ENCODE measurements around the gene SAMD14. TPM values are rescaled to one million over a fixed set of nuclear protein-coding genes. Genes with fewer than 3 reads are reported as not detected.

Gene SAMD14
- polyA plus RNA-seq, 2 donors = 0.37 to 0.44 TPM

- peaks cover 7 to 17% of the 10 kb centered on the region in 2 donors for H3K36me3 ChIP-seq (ENCODE audit: control insufficient read depth in 2 of 2, insufficient read depth in 2 of 2, low read length in 1 of 2)
- peak overlapping the region; percentile 75 to 81 for H3K4me3 ChIP-seq (ENCODE audit: low read depth in 1 of 2, low read length in 2 of 2)
- no peaks in the 10 kb centered on the region for H3K9me3 ChIP-seq (ENCODE audit: control insufficient read depth in 2 of 2, insufficient read depth in 1 of 2, low read depth in 1 of 2, low read length in 1 of 2)
- 1 to 2% methylated on average over 18 to 25 of the region's 25 CpGs for WGBS, 2 donors
- H3K27ac ChIP-seq (ENCODE audit: low read depth in 2 of 2, low read length in 1 of 2) = peak overlapping the region; percentile 82 to 91
- peaks cover 22 to 44% of the 10 kb centered on the region in 2 donors for H3K4me1 ChIP-seq (ENCODE audit: control insufficient read depth in 2 of 2, insufficient read depth in 2 of 2, low read length in 1 of 2)
- no peaks in the 10 kb centered on the region for H3K27me3 ChIP-seq (ENCODE audit: control insufficient read depth in 1 of 2, insufficient read depth in 2 of 2, low read length in 2 of 2)
Measured at GRCh38 chr17:50148226-50149090, 18.5 kb upstream of the SAMD14 start.

GRCh38 chr17:50147841-50148225 is 17.9 kb upstream of the SAMD14 start:
- peak overlapping the region; percentile 82 to 91 for H3K27ac ChIP-seq (ENCODE audit: low read depth in 2 of 2, low read length in 1 of 2)
- 4 to 13% methylated on average over 5 of the region's 5 CpGs for WGBS, 2 donors
- peak overlapping the region; percentile 75 to 81 for H3K4me3 ChIP-seq (ENCODE audit: low read depth in 1 of 2, low read length in 2 of 2)
- peaks cover 22 to 47% of the 10 kb centered on the region in 2 donors for H3K4me1 ChIP-seq (ENCODE audit: control insufficient read depth in 2 of 2, insufficient read depth in 2 of 2, low read length in 1 of 2)
- H3K9me3 ChIP-seq (ENCODE audit: control insufficient read depth in 2 of 2, insufficient read depth in 1 of 2, low read depth in 1 of 2, low read length in 1 of 2) = no peaks in the 10 kb centered on the region
- no peaks in the 10 kb centered on the region for H3K27me3 ChIP-seq (ENCODE audit: control insufficient read depth in 1 of 2, insufficient read depth in 2 of 2, low read length in 2 of 2)
- H3K36me3 ChIP-seq (ENCODE audit: control insufficient read depth in 2 of 2, insufficient read depth in 2 of 2, low read length in 1 of 2) = peaks cover 11 to 23% of the 10 kb centered on the region in 2 donors

- WGBS, 2 donors = 17 to 29% methylated on average over 15 of the region's 15 CpGs
- Histone ChIP-seq H3K27ac (ENCODE audit: low read depth in 2 of 2, low read length in 1 of 2) (peak overlapping the region; percentile 82 to 91), H3K36me3 (ENCODE audit: control insufficient read depth in 2 of 2, insufficient read depth in 2 of 2, low read length in 1 of 2) (peaks cover 14 to 27% of the 10 kb centered on the region in 2 donors), H3K9me3 (ENCODE audit: control insufficient read depth in 2 of 2, insufficient read depth in 1 of 2, low read depth in 1 of 2, low read length in 1 of 2) (no peaks in the 10 kb centered on the region), H3K4me3 (ENCODE audit: low read depth in 1 of 2, low read length in 2 of 2) (peak overlapping the region; percentile 30 to 81), H3K4me1 (ENCODE audit: control insufficient read depth in 2 of 2, insufficient read depth in 2 of 2, low read length in 1 of 2) (peaks cover 22 to 45% of the 10 kb centered on the region in 2 donors), H3K27me3 (ENCODE audit: control insufficient read depth in 1 of 2, insufficient read depth in 2 of 2, low read length in 2 of 2) (no peaks in the 10 kb centered on the region)
Measured at GRCh38 chr17:50146927-50147665, 17.1 kb upstream of the SAMD14 start.

GRCh38 chr17:50146230-50146926 is 16.4 kb upstream of the SAMD14 start:
- 63 to 75% methylated on average over 10 of the region's 10 CpGs for WGBS, 2 donors
- no peaks in the 10 kb centered on the region for H3K27me3 ChIP-seq (ENCODE audit: control insufficient read depth in 1 of 2, insufficient read depth in 2 of 2, low read length in 2 of 2)
- H3K4me1 ChIP-seq (ENCODE audit: control insufficient read depth in 2 of 2, insufficient read depth in 2 of 2, low read length in 1 of 2) = peaks cover 22 to 39% of the 10 kb centered on the region in 2 donors
- H3K9me3 ChIP-seq (ENCODE audit: control insufficient read depth in 2 of 2, insufficient read depth in 1 of 2, low read depth in 1 of 2, low read length in 1 of 2) = no peaks in the 10 kb centered on the region
- peak overlapping the region; percentile 82 to 91 for H3K27ac ChIP-seq (ENCODE audit: low read depth in 2 of 2, low read length in 1 of 2)
- H3K4me3 ChIP-seq (ENCODE audit: low read depth in 1 of 2, low read length in 2 of 2) = peak overlapping the region in 1 of 2 donors; percentile 81
- H3K36me3 ChIP-seq (ENCODE audit: control insufficient read depth in 2 of 2, insufficient read depth in 2 of 2, low read length in 1 of 2) = peaks cover 17 to 32% of the 10 kb centered on the region in 2 donors

- 65 to 66% methylated on average over 10 to 11 of the region's 11 CpGs for WGBS, 2 donors
- Histone ChIP-seq H3K4me1 (ENCODE audit: control insufficient read depth in 2 of 2, insufficient read depth in 2 of 2, low read length in 1 of 2) (peaks cover 22 to 39% of the 10 kb centered on the region in 2 donors), H3K27me3 (ENCODE audit: control insufficient read depth in 1 of 2, insufficient read depth in 2 of 2, low read length in 2 of 2) (no peaks in the 10 kb centered on the region), H3K4me3 (ENCODE audit: low read depth in 1 of 2, low read length in 2 of 2) (no peak overlapping the region), H3K36me3 (ENCODE audit: control insufficient read depth in 2 of 2, insufficient read depth in 2 of 2, low read length in 1 of 2) (peaks cover 23 to 38% of the 10 kb centered on the region in 2 donors), H3K9me3 (ENCODE audit: control insufficient read depth in 2 of 2, insufficient read depth in 1 of 2, low read depth in 1 of 2, low read length in 1 of 2) (no peaks in the 10 kb centered on the region), H3K27ac (ENCODE audit: low read depth in 2 of 2, low read length in 1 of 2) (peak overlapping the region in 1 of 2 donors; percentile 81)
Measured at GRCh38 chr17:50145532-50146229, 15.7 kb upstream of the SAMD14 start.

GRCh38 chr17:50144845-50145531 is 15.0 kb upstream of the SAMD14 start:
- no peaks in the 10 kb centered on the region for H3K27me3 ChIP-seq (ENCODE audit: control insufficient read depth in 1 of 2, insufficient read depth in 2 of 2, low read length in 2 of 2)
- H3K4me1 ChIP-seq (ENCODE audit: control insufficient read depth in 2 of 2, insufficient read depth in 2 of 2, low read length in 1 of 2) = peaks cover 22 to 39% of the 10 kb centered on the region in 2 donors
- WGBS, 2 donors = 49 to 58% methylated on average over 16 of the region's 16 CpGs
- H3K27ac ChIP-seq (ENCODE audit: low read depth in 2 of 2, low read length in 1 of 2) = peak overlapping the region; percentile 18 to 81
- H3K4me3 ChIP-seq (ENCODE audit: low read depth in 1 of 2, low read length in 2 of 2) = no peak overlapping the region
- H3K36me3 ChIP-seq (ENCODE audit: control insufficient read depth in 2 of 2, insufficient read depth in 2 of 2, low read length in 1 of 2) = peaks cover 23 to 43% of the 10 kb centered on the region in 2 donors
- H3K9me3 ChIP-seq (ENCODE audit: control insufficient read depth in 2 of 2, insufficient read depth in 1 of 2, low read depth in 1 of 2, low read length in 1 of 2) = no peaks in the 10 kb centered on the region

GRCh38 chr17:50144355-50144754 is 14.4 kb upstream of the SAMD14 start:
- 70 to 80% methylated on average over 6 of the region's 6 CpGs for WGBS, 2 donors
- H3K4me3 ChIP-seq (ENCODE audit: low read depth in 1 of 2, low read length in 2 of 2) = no peak overlapping the region
- H3K27ac ChIP-seq (ENCODE audit: low read depth in 2 of 2, low read length in 1 of 2) = peak overlapping the region in 1 of 2 donors; percentile 81
- H3K4me1 ChIP-seq (ENCODE audit: control insufficient read depth in 2 of 2, insufficient read depth in 2 of 2, low read length in 1 of 2) = peaks cover 22 to 39% of the 10 kb centered on the region in 2 donors
- H3K36me3 ChIP-seq (ENCODE audit: control insufficient read depth in 2 of 2, insufficient read depth in 2 of 2, low read length in 1 of 2) = peaks cover 26 to 48% of the 10 kb centered on the region in 2 donors
- no peaks in the 10 kb centered on the region for H3K27me3 ChIP-seq (ENCODE audit: control insufficient read depth in 1 of 2, insufficient read depth in 2 of 2, low read length in 2 of 2)
- no peaks in the 10 kb centered on the region for H3K9me3 ChIP-seq (ENCODE audit: control insufficient read depth in 2 of 2, insufficient read depth in 1 of 2, low read depth in 1 of 2, low read length in 1 of 2)

GRCh38 chr17:50143461-50144176 is 13.7 kb upstream of the SAMD14 start:
- Histone ChIP-seq H3K4me3 (ENCODE audit: low read depth in 1 of 2, low read length in 2 of 2) (no peak overlapping the region), H3K27ac (ENCODE audit: low read depth in 2 of 2, low read length in 1 of 2) (peak overlapping the region in 1 of 2 donors; percentile 81), H3K36me3 (ENCODE audit: control insufficient read depth in 2 of 2, insufficient read depth in 2 of 2, low read length in 1 of 2) (peaks cover 32 to 56% of the 10 kb centered on the region in 2 donors), H3K4me1 (ENCODE audit: control insufficient read depth in 2 of 2, insufficient read depth in 2 of 2, low read length in 1 of 2) (peaks cover 22 to 39% of the 10 kb centered on the region in 2 donors), H3K27me3 (ENCODE audit: control insufficient read depth in 1 of 2, insufficient read depth in 2 of 2, low read length in 2 of 2) (no peaks in the 10 kb centered on the region), H3K9me3 (ENCODE audit: control insufficient read depth in 2 of 2, insufficient read depth in 1 of 2, low read depth in 1 of 2, low read length in 1 of 2) (no peaks in the 10 kb centered on the region)
- 91 to 93% methylated on average over 20 of the region's 20 CpGs for WGBS, 2 donors

Measured in esophagus (tissue), 2 donors.